GM21825 (cell line): ENCODE data around the gene AADACL4.

Experiments
- ATAC-seq: cut with Tn5 transposase; IDR thresholded peaks from one replicate; pipeline ENCODE4 v1.9.1; 2021; ENCODE audit warnings: mild to moderate bottlenecking, moderate library complexity; ENCODE audit not compliant: unreplicated experiment

Gene AADACL4

DNA sequence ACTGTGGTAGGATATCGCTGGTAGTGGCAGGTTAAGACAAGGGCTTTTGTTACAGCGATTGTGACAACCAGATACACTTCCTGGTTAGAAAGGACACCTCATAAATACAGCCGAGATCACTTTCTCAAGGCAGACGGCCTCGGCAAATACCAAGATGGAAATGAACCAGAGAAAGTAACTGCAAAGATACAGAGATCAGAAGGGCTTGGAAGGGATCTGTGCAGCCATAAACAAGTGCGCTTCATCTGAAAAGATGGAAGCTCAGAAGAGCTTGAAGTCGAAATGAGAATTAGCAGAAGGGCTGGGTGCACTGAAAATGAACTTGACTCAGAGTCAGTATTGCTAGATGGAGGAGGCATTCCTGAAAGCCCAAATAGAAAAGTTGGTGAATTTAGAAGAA, 32.9 kb upstream of the AADACL4 start:
- ATAC-seq = no peak

DNA sequence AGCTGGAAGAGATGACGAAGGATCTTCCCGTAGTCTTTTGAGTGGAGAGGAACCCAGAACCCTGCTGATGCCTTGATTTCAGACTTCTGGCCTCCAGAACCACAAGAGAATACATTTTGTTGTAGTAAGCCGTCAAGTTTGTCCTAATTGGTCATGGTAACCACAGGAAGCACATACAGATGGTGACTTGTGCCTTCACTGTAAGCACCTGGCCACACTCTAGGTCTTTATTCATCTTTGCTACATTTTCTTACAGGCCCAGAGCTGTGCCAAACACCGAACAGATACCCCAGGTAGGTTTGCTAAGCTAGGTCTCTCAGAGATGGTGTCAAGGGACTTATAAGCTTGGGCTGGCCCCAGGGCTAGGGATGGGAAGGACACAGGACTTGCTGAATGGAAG, 30.7 kb upstream of the AADACL4 start:
- no peak for ATAC-seq

GRCh38 chr1:12614402-12615158, 29.3 kb upstream of the AADACL4 start:
- no peak for ATAC-seq

- no peak for ATAC-seq
Measured at GRCh38 chr1:12615159-12615864, 28.6 kb upstream of the AADACL4 start.

DNA sequence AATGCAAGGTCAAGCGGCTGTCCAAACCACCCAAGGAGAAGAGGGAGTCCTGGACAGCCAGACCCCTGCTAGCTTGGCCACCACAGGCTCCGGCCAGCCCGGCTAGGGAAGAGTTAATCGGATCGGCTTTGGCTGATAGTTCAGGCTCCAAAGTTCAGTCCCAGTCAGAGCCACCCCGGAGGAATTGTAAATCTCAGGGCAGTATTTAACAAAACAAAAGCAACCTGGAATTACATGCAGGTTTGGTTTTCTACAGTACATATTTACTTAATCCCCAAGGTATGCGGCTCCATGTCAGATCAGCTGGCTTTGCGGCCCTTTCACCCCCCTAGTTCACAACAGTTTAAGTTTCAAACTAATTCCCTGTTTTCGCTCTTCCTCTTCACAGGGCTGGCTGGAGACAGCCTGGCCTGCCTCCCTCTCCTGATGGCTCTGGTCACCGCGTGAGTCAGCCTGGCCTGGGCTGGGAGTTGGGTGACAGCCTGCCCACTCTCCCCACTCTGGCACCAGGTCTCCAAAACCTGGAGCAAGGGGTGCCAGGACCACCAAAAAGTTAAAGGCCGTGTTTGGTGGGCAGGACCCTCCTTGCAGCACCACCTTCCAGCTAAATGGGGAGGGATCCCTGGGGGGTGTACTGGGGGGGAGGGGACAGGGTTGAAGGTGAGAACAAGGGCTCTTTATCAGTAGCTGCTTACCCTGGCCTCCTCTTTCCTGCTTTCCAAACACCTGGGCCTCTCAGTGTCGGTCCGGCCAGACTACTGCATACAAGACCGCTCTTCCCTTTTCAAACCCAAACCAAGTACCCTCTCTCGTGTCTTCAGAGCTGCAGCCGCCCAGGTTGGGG, 27.8 kb upstream of the AADACL4 start:
- no peak for ATAC-seq

DNA sequence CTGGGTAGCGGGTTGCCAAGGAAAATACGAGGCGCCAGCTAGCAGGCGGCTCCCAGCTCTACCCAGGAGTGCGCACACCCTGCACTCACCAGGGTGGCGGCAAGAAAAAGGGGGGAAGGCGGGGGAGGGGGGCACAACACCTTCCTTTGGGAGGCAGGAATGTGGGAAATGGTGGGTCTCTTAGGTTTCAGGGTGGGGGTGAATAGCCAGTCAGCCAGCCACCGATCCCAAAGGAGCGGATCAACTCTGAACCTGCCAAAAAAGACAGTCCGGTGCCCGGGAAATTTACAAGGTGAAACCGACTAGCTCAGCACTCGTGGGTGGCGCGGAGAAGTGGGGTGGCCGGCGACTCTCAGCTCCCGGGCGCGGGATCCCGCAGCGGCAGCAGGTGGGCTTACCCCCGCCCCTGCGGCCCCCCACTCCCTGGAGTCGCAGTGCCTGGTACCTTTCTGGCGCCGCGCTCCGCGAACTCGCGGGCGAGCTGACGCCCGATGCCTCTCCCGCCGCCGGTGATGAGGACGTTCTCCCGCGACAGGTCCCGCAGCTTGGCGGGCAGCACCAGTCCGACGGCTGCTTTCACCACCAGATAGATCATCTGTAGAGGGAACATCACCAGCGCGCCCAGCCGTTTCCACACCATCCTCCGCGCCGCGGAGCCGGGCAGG, 27.0 kb upstream of the AADACL4 start:
- no peak for ATAC-seq

DNA sequence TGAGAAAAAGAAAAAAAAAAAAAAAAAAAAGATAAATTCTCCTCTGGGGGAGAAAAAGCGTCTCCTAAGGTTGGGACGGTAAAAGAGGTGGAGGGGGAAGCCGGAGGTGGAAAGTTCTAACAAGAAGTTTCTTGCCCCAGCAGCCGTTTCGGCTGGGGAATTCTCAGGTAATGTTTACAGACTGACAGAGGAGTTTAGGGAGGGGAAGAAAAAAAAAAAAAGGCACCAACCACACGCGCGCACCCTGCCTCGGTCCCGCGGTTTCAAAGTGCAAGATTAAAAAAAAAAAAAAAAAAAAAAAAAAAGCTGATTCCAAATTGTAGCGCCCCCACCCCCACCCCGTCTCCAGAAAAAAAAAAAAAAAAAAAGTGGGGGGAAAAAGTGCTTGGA, 26.4 kb upstream of the AADACL4 start:
- ATAC-seq = no peak

GRCh38 chr1:12617901-12618660, 25.8 kb upstream of the AADACL4 start, which contains the start of gene DHRS3:
DHRS3 (minus strand) TSS chr1:12618210; CDS start chr1:12617348, 862 bp downstream.
- no peak for ATAC-seq

- no peak for ATAC-seq
Measured at GRCh38 chr1:12618661-12618964, 25.3 kb upstream of the AADACL4 start.

DNA sequence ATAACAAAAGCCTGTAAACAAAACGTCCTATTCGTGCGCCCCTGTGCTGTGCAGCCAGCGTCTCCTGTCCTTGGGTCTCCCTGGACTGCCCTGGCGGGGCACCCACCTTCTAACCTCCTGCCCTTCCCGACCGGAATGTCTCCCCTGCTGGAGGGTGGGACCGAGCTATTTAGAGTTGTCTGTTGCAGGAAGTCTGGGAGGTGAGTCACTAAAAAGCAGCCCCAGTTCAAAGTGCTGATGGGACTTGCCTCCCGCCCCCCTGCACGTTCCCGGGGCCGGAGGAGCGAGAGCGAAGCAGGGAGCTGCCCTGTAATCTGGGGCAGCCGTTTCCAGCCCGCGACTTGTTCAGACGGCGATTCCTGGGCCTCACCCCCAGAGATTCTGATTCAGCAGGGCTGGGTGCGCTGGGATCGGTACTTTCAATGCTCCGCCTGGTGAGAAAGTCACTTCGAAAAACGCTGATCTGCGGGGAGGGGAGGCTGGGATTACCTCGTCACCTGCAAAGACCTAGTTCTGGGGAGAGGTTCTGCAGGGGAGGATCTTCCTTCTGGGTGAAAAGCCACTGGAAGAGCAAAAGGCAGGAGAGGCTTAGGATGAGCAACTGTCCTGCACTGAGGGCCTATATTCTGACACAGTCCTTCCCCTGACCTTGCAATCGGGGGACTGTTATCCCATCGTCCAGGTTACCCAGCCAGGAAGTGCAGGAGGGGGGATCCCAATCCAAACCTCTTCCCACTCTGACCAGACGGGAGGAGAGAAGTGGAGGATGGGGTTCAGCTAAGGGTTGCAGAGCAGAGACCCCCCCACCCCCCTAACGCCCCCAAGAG, 24.7 kb upstream of the AADACL4 start:
- ATAC-seq = no peak

- no peak for ATAC-seq
Measured at GRCh38 chr1:12619792-12620487, 23.9 kb upstream of the AADACL4 start.

- no peak for ATAC-seq
Measured at GRCh38 chr1:12620488-12620865, 23.4 kb upstream of the AADACL4 start.

- ATAC-seq = no peak
Measured at GRCh38 chr1:12620931-12621330, 23.0 kb upstream of the AADACL4 start.

DNA sequence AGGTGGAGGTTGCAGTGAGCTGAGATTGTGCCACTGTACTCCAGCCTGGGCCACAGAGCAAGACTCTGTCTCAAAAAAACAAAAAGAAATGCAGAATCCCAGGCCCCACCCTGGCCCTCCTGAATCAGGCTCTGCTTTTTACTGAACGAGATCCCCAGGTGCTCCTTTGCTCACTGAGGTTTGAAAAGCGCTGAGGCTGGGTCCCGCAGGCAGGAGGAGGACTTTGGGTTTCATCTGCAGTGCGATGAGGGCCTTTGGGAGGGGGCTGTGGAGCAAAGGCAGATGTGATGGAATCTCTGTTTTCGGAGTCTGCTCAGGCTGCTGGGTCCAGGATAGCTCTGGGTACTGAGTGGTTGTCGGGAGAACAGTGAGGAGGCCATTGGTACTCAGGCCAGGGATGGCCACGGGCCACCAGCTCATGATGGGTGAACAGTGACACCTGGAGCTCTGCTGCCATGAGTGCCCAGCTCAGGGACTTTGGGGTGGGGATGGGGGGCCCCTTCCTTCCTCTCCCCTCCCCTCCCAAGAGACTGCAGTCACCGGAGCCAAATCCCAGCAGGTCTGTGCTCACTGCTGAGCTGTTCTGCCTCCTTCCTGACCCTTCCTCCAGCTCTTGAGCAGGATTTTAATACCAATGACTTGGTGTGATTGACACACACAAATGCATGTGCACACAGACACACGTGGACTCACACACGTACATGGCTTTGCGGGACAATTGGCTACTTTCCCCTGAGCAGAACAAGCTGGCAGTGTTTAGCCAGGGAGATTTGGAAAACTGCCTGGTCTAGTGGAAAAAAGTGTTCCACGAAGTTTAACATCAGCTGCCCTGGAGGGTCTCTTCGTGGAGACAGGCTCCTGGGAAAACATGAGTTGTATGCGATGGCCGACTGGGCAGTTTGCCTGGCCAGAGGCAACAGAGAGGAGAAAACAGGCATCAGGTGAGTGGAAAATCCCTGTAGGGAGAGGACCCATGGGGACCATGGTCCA, 22.2 kb upstream of the AADACL4 start:
- no peak for ATAC-seq

GRCh38 chr1:12622506-12622905, 21.4 kb upstream of the AADACL4 start:
- ATAC-seq = no peak

DNA sequence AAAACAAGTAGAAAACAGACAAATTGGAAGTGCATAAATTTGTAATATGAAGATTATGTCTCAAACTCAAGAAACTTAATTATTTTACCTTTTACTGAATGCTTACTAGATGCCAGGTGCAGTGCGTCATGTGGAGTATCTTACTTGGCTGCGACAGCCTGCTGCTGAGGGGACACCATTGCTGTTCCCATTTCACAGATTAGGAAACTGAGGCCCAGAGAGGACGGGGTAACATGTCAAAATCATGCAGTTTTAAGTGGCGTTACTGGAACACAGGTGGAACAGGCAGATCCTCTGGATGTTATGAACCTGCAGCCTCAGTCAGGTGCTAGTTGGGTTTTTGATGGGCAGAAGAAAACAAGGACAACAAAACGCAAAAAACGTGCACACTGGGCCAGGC, 18.6 kb upstream of the AADACL4 start:
- no peak for ATAC-seq

GRCh38 chr1:12626888-12627287, 17.0 kb upstream of the AADACL4 start:
- ATAC-seq = no peak

DNA sequence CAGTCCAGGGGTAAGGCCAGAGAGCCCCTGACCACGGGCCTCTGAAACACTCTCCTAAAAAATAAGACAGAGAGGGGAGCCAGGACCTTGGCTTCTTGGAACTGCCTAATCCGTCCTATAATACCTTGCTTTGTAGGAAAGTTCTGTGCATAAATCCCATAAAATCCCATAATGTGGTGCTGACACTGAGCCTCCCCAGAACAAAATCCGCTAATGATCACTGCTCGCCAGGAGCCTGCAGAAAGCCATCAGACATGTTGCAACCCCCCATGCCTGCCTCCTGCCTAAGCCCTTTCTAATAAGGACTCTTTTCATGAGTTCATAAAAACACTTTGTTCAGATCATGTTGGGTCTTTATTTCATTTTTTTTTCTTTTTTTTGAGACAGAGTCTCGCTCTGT, 16.6 kb upstream of the AADACL4 start:
- ATAC-seq = no peak
